ENCODE results near the gene IBTK. TPM values are rescaled to one million over a fixed set of nuclear protein-coding genes. Genes with fewer than 3 reads are reported as not detected.
"Not testable (repeated sequence)": the region's sequence is repeated elsewhere in the genome, so short reads cannot be mapped to it uniquely, and the experiment has no call there.

IBTK gene
- total RNA-seq, 1 experiment from 2014 or later: 30.1 TPM

DNA sequence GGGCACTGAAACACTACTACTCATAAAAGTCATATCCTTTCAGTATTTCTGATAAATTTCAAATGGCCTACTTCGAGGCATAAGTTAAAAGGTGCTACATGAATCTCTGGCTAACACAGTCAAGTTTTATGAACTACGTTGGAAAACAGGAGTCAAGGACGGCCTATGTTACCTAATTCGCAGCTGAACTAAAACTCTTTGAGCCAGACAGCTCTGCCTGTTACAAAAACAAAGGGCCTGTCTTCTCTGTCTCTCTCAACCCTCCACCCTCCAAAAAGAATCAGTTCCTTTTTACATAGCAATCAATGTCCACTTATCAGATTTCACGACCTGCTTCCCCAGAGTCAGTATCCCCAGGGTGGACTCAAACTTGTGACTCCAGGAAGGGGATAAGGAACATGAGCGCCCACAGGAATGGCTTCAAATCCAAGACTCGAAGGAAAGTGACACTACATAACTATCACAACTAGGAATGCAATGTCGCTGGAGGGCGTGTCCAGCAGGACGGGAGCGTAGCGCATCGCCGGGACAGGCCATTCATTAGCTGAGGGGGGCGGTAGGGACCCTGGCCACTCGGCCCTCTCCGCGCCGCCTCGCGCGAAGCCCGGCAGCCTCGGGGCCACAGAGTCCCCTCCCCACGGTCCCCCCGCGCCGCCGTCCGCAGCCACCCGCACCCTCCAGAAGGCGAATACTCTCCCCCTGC, 591 bp downstream of the IBTK start:
- DNase-seq (ENCODE audit: low read depth): peak; percentile 69

DNA sequence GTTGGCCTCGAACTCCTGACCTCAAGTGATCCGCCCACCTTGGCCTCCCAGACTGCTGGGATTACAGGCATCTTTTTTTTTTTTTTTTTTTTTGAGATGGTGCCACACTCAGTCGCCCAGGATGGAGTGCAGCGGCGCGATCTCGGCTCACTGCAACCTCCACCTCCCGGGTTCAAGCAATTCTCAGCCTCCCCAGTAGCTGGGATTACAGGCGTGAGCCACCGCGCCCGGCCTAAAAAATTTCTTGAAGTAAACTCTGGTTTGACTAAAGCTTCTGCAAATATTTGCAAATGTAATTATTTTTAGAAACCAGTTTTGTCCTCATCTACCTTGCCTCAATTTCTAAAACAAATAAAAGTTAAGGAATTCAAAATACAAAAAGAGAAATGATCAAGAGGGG, 1.2 kb downstream of the IBTK start:
- DNase-seq (ENCODE audit: low read depth): no peak

DNA sequence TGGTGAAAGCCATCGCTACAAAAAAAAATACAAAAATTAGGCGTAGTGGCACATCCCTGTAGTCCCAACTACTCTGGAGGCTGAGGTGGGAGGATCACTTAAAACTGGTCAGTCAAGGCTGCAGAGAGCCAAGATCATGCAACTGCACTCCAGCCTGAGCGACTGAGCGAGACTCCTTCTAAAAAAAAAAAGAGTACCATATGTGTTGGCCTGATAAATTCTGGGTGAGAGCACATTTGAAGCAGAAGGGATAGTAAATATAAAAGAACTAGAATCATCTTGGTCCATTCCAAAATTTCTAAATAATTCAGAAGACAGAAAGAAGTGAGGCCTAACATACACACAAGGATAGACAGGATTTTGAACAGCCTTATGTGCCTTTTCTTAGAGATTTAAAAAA, 2.2 kb downstream of the IBTK start:
- no peak for DNase-seq (ENCODE audit: low read depth)

DNA sequence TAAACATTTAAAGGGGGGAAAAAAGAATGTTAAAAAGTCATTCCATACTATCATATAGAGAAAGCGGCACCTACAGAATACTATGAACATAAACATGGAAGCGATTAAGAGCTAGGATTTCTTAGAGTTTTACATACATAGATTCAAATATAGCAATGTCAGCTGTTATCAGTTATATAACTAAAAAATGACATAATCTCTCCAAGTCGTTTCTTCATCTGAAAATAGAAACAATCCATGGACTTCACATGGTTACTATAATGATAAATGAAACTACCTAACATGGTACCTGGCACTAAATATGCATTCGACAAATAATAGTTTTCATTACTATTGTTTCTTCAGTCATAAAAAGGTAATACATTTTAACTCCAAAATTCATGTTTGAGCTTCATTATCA, 3.7 kb downstream of the IBTK start:
- DNase-seq (ENCODE audit: low read depth): no peak

DNA sequence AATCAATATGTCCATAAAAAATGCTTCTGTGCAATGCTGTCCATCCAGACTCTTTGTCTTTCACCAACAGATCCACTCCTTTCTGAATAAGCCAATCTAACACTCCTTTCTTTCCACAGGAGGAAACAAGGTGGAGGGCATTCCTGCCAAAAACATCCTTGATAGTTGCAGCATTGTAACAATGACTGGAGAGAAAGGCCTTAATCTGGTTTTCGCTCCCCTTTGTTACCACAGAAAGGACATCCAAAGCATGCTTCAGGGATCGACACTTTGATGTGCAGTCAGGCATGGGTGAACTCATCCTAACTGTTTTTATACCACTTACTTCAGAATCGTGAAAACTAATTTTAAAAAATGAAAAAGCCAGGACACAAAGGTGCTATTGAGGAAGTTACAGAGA, 7.4 kb downstream of the IBTK start:
- no peak for DNase-seq (ENCODE audit: low read depth)

DNA sequence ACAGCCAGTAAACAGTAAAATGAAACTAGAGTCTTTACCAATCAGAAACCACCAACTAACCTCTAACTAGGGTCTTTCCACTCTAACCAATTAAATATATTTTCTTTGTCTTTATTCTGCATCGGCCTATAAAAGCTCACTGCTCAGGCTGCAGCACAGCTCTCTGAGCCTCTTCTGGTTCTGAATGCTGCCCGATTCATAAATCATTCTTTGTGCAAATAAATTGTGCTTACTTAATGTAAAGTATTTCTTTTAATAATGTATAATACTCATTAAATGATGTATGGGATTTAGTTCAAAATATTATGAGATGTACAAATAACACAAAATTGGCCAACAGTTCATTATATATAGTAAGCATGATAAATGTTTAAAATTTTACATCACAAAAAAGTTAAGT, 7.9 kb downstream of the IBTK start:
- DNase-seq (ENCODE audit: low read depth): no peak

DNA sequence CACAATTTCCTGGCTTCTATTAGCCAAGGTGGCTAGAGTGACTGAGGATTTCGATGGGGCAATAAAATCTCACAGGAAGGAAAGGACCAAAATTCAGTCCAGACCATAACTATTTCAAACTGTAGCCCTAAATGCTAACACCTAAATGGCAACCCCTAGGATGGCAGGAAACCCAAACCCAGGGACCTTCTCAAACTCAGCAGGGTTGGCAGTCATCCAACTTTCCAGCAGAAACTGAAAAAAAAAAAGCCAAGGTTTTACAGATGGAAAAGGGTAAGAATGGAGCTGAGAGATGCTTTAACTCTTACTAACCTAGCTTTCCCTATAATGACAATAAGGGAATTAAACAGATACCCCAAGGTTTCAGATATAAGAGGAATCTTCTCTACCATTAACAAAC, 10.5 kb downstream of the IBTK start:
- no peak for DNase-seq (ENCODE audit: low read depth)

DNA sequence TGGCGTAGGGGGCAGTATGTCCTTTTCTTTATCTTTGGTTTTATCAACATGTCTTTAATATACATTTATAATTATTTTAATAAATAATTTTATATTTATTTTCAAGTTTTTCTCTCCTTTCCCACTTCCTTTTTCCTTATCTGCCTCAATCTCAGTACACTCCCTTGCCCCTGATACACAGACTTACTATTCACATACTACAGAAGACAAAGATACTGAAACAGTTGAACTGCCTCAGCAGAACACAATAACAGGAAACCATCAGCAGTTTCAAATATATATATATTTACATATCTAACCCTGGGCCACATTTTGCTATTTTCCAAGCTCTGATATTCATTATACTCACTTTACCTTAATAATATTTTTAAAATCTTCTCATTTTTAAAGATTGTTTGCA, 19.8 kb downstream of the IBTK start:
- DNase-seq (ENCODE audit: low read depth): no peak

DNA sequence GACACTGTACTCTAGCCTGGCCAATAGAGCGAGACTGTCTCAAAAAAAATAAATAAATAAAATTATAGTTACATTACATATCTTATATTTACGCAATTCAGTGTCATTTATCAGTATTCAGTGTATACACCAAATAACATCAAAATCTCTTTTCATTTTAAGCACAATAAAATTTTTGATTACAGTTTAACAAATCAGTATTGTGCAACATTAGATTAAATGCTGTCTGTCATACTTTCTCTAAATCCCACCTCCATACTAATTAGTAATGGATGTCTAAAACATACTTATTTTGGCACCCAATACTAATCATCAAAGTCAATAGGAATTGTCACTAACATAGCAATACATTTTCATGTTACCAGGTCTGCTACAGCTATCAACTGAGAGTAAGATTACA, 27.4 kb downstream of the IBTK start:
- no peak for DNase-seq (ENCODE audit: low read depth)

DNA sequence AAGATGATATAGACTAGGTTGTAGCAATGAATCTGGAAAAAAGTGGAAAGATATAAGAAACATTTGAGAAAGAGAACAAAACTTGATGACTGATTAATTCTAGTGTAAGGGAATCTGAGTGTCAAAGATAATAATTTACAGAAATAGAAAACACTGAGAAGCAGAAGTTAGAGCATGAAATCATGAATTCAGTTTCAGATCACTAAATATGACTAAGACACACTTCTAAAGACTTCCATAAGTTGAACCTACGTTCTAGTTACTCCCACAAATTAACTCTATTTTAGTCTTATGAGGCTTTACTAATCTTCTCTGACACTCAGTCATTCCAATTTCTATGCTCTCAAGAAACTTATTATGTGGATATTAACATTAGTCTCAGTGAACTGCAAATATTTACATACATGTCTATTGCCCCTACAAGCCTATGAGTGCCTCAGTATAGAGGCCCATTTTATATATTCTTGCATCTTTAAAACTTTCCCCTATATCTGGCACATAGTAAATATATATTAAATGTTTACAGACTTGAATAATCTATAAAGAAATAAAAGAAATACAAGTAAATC, 30.4 kb downstream of the IBTK start:
- DNase-seq (ENCODE audit: low read depth): no peak

DNA sequence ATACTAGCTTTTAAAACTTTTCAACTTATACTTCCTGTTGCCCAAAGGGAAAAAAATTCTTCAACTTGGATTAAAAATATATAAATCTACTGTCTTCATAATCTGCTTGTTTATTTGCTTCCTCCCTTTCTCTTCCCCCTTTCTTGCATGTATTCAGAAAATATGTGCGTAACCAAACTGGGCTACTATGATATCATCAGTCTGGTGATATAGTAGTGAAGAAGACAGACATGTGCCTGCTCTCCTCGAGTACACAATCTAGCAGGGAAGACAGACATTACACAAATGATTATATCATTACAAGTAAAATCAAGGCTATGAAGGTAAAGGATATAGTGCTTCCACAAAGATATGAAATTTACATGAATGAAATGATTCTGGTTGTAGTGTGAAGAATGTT, 31.0 kb downstream of the IBTK start:
- DNase-seq (ENCODE audit: low read depth): no peak

DNA sequence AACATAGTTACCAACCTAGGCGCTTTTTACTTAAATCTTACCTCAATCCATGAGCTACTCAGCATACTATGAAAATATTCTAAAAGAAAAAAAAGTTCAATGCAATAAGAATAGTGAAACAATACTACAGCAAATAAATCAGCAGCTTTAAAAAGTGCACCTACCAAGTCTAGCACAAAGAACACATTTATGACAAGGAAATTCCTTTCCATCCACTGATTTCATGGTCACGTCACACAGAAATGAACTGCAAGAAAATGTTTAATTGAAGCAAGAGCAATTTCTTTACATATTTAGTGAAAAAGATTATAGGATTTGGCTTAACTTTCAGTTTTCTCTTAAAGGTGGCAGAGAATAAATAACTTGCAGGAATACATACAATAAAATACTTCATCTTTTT, 36.2 kb downstream of the IBTK start:
- DNase-seq (ENCODE audit: low read depth): no peak

DNA sequence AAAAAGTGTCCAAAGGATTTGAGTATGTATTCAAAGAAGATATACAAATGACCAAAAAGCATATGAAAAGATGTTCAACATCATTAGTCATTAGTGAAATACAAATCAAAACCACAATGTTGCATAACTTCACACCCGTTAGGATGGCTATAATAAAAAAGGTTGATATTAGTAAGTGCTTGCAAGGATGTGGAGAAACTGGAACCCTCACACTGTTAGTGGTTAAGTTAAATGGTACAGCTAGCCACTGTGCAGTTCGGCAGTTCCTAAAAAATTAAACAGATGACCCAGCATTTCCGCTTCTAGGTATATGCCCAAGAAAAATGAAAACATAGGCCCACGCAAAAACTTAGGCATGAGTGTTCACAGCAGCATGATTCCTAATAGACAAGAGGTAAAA, 38.6 kb downstream of the IBTK start:
- no peak for DNase-seq (ENCODE audit: low read depth)

DNA sequence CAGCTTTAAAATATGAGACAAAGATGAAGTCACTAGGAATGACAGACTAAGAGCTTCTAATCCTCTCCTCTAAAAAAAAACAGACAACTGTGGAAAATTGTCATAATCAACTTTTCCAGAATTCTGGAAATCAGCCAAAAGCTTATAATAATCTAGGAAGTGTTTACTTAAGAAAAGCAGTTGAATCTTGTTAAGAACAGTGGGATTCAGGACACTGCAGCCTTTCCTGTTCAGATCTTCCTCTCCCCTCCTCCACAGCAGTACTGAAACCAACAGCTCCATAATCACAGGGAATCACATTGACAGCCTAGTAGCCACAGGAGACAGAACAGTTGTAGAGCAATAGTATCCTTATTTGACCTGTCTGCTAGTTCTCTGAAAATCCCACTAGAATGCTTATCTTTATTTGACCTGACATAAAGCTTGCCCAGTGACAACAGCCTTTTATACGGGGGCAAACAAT, 41.6 kb downstream of the IBTK start:
- no peak for DNase-seq (ENCODE audit: low read depth)

DNA sequence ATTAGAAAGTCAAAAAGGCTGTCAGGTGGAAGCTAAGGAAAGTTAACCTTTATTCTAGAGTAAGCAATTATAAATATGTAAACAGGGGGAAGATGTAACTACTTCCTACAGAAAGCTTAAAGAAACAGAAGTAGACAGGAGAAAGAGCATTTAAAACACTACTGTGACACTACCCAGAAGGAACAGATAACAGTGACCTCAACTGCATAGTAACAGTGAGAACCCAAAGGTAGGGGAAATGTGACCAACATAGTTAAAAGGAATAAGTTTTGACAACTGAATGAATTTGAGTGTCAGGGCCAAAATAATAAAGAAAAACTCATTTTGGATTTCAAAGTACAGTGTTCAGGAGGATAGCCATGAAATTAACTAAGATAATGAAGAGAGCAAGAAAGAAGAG, 43.5 kb downstream of the IBTK start:
- DNase-seq (ENCODE audit: low read depth): no peak

DNA sequence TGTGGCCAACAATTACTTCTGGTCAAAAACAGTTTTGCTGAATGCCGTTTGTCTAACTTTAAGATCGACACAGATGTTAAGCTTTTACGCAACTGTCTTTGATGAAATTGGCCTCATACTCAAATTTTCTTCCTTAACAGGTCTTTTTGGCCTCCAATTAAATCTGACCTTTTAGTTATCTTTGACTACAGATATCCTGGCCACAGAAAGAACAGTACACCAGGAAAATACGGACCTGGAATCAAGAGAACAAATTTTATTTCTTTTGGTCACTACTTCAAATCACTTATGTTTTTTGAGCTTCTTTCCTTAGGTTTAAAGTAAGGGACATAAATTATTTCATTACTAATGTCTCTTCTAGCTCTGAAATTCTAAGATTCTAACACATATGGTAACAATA, 49.8 kb downstream of the IBTK start:
- no peak for DNase-seq (ENCODE audit: low read depth)

DNA sequence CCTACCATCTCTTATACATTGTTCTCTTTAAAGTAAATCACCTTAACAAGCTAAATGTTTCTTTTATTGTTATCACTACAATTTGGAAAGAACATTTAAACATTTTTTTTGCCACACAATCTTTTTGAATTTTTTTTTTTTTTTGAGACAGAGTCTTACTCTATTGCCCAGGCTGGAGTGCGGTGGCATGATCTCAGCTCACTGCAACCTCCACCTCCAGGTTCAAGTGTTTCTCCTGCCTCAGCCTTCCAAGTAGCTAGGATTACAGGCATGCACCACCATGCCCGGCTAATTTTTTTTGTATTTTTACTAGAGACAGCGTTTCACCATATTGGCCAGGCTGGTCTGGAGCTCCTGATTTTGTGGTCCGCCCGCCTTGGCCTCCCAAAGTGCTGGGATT, 50.3 kb downstream of the IBTK start:
- DNase-seq (ENCODE audit: low read depth): not testable (repeated sequence)

DNA sequence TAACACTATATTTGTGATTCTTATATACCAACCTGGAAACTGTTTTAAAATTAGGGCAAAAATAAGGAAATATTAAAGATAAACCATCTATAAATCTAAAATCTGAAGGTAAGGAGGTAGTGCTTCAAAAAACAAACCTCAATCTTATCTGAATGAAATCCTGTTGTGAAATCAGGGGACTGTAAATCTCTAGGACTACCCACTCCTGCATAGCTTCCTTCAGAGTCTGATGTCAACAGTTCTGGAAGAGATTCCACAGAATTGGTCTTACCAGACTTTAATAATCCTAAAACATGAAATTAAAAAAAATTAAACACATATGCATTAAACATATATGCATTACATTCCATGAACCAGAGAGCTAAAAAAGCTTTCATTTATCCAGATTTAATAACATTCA, 51.4 kb downstream of the IBTK start:
- no peak for DNase-seq (ENCODE audit: low read depth)

DNA sequence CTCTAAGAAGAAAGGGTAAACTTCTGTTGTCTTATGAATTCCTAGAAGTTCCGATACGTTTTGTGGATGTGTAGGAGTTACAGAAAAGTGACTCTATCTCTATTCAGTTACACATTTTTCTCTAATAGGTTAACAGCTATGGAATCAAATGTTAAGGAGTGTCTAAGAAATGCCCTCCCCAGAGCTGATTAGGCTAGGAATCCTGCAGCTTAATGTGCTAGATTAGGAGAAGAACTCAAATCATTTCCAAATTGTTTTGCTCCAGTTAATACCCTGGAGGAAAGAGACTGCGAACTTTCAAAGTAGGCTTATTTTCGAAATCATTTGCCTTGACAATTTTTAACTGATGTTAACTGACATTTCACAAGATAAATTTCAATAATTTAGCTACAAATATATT, 51.9 kb downstream of the IBTK start:
- no peak for DNase-seq (ENCODE audit: low read depth)

DNA sequence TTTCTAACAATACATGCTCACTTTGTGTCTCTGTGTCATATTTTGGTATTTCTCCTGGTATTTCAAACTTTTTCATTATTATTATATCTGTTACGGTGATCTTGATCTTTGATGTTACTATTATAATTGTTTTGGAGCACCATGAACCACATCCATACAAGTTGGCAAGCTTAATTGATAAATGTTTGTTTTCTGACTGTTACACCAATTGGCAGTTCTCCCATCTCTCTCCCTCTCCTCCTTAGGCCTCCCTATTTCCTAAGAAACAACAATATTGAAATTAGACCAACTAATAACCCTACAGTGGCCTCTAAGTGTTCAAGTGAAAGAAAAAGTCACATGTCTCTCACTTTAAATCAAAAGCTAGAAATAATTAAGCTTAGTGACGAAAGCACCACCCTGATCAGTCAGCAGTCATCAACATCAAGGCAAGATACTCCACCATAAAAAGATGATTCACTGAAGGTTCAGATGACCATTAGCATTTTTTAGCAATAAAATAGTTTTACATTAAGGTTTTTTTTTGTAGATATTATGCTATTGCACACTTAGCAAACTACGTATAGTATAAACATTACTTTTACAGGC, 61.5 kb downstream of the IBTK start:
- no peak for DNase-seq (ENCODE audit: low read depth)

DNA sequence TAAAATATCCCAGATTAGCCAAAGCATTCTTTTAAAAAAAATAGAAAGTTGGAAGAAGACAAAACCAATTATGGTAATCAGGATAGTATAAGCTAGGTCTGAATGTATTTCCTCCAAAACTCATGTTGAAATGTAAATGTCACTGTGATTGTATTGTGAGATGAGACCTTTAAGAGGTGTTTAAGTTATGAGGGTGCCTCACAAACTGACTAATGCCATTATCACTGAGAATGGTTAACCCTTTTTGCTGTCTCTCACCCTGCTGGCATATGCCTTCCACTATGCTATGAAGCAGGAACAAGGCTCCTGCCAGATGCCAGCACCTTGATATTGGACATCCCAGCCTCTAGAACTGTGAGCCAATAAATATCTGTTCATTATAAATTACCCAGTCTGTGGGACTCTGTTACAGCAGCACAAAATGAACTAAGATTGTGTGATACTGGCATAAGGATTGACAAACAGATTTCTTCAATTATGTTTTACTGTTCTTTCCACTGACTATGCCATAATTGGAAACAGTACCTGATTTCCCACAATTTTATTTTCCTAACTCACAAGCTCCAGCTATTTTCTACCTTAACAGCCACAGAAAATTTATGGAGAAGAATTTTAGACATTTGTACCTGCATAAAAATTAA, 63.8 kb downstream of the IBTK start:
- no peak for DNase-seq (ENCODE audit: low read depth)

DNA sequence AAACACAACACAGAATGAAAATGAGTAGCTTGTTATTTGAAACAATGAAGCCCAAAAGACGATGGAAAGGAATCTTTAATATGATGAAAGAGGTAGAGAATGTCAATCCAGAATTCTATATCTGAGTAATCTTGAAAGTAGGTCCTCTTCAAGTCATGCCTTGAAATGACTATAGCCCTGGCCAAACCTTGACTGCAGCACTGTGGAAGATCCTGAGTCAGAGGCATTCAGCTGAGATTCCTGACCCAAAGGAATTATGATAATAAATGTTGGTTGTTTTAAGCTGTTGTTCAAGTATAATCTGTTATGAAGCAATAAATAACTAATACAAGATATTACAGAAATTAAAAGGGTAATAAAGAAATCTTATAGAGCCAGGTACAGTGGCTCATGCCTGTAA, 64.8 kb downstream of the IBTK start:
- no peak for DNase-seq (ENCODE audit: low read depth)

DNA sequence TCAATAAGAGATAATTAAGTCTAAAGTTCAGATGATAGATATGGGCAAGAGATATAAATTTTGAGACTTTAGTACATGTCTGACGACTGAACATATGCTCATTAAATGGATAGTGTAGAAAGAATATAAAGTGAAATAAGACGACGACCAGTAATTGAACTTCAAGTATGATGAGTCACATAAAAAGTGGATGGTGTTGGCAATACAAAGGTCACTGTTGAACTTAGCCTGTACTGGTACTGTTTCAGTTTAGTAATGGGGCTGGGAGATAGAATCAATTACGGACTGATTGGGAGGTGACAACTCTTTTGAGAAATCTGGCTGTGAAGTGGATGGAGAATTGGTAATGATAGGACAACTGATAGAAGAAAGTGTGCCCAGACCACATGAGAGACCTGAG, 68.1 kb downstream of the IBTK start:
- DNase-seq (ENCODE audit: low read depth): no peak
